GM10847 (cell line): ENCODE measurements around the gene PRSS33.

Source experiments
- POLR2A ChIP-seq: IDR thresholded peaks from 2 replicates; pipeline ENCODE4 v1.6.1; 2011; ENCODE audit not compliant: insufficient read length; ENCODE audit errors: extremely low read depth

Gene PRSS33

GRCh38 chr16:2738615-2739014, 48.7 kb downstream of the PRSS33 start:
- TF ChIP-seq POLR2A: no peak

- no peak for TF ChIP-seq POLR2A
Observed at GRCh38 chr16:2737895-2738418, 49.4 kb downstream of the PRSS33 start.

GRCh38 chr16:2737238-2737605, 50.1 kb downstream of the PRSS33 start:
- TF ChIP-seq POLR2A: no peak

GRCh38 chr16:2736476-2737237, 50.7 kb downstream of the PRSS33 start:
- no peak for TF ChIP-seq POLR2A

- no peak for TF ChIP-seq POLR2A
Observed at GRCh38 chr16:2734844-2735515, 52.4 kb downstream of the PRSS33 start.
